ENCODE measurements around the gene KIAA2012.

KIAA2012 gene

GRCh38 chr2:202158796-202159195, 85.7 kb downstream of the KIAA2012 start:
- no peaks in the 10 kb centered on the region for H3K36me3 ChIP-seq (ENCODE audit: control insufficient read depth, insufficient read depth, low read length)
- no peak for TF ChIP-seq CTCF (IDR thresholded peaks at IDR 0.05)
- no peak overlapping the region for H3K4me2 ChIP-seq (ENCODE audit: low read length)

GRCh38 chr2:202161151-202161835, 88.2 kb downstream of the KIAA2012 start:
- no peak for TF ChIP-seq CTCF (IDR thresholded peaks at IDR 0.05)
- Histone ChIP-seq H3K9ac (no peak overlapping the region), H2AFZ (no peak overlapping the region)

More at GRCh38 chr2:202158796-202159195, 85.7 kb downstream of the KIAA2012 start:
- Histone ChIP-seq H2AFZ (no peak overlapping the region), H3K9me3 (ENCODE audit: control insufficient read depth, low read length) (no peaks in the 10 kb centered on the region), H3K79me2 (no peaks in the 10 kb centered on the region), H3K27me3 (ENCODE audit: control insufficient read depth, insufficient read depth, low read length) (no peaks in the 10 kb centered on the region), H3K9ac (no peak overlapping the region), H3K4me3 (ENCODE audit: low read depth, low read length) (no peak overlapping the region), H3K27ac (no peak overlapping the region), H3K4me1 (no peaks in the 10 kb centered on the region)

GRCh38 chr2:202164411-202164810, 91.4 kb downstream of the KIAA2012 start:
- H3K79me2 ChIP-seq, result no peaks in the 10 kb centered on the region
- no peaks in the 10 kb centered on the region for H3K9me3 ChIP-seq (ENCODE audit: control insufficient read depth, low read length)
- no peak overlapping the region for H3K4me3 ChIP-seq (ENCODE audit: low read depth, low read length)
- no peak overlapping the region for H3K27ac ChIP-seq
- H3K27me3 ChIP-seq (ENCODE audit: control insufficient read depth, insufficient read depth, low read length), result no peaks in the 10 kb centered on the region
- H2AFZ ChIP-seq, result no peak overlapping the region
- no peaks in the 10 kb centered on the region for H3K4me1 ChIP-seq
- TF ChIP-seq CTCF (IDR thresholded peaks at IDR 0.05), result no peak
- H3K4me2 ChIP-seq (ENCODE audit: low read length), result no peak overlapping the region
- H3K9ac ChIP-seq, result no peak overlapping the region
- H3K36me3 ChIP-seq (ENCODE audit: control insufficient read depth, insufficient read depth, low read length), result no peaks in the 10 kb centered on the region

More at GRCh38 chr2:202161151-202161835, 88.2 kb downstream of the KIAA2012 start:
- H3K4me2 ChIP-seq (ENCODE audit: low read length), result no peak overlapping the region
- H3K27me3 ChIP-seq (ENCODE audit: control insufficient read depth, insufficient read depth, low read length), result no peaks in the 10 kb centered on the region
- no peaks in the 10 kb centered on the region for H3K79me2 ChIP-seq
- H3K27ac ChIP-seq, result no peak overlapping the region
- no peaks in the 10 kb centered on the region for H3K9me3 ChIP-seq (ENCODE audit: control insufficient read depth, low read length)
- no peaks in the 10 kb centered on the region for H3K36me3 ChIP-seq (ENCODE audit: control insufficient read depth, insufficient read depth, low read length)
- H3K4me1 ChIP-seq, result no peaks in the 10 kb centered on the region
- no peak overlapping the region for H3K4me3 ChIP-seq (ENCODE audit: low read depth, low read length)

- Histone ChIP-seq H3K9ac (no peak overlapping the region), H3K79me2 (no peaks in the 10 kb centered on the region), H3K36me3 (ENCODE audit: control insufficient read depth, insufficient read depth, low read length) (no peaks in the 10 kb centered on the region), H2AFZ (no peak overlapping the region), H3K27ac (no peak overlapping the region), H3K4me2 (ENCODE audit: low read length) (no peak overlapping the region), H3K4me3 (ENCODE audit: low read depth, low read length) (no peak overlapping the region), H3K27me3 (ENCODE audit: control insufficient read depth, insufficient read depth, low read length) (no peaks in the 10 kb centered on the region), H3K4me1 (no peaks in the 10 kb centered on the region), H3K9me3 (ENCODE audit: control insufficient read depth, low read length) (no peaks in the 10 kb centered on the region)
- no peak for TF ChIP-seq CTCF (IDR thresholded peaks at IDR 0.05)
Observed at GRCh38 chr2:202165208-202165607, 92.2 kb downstream of the KIAA2012 start.

GRCh38 chr2:202165945-202166344, 92.9 kb downstream of the KIAA2012 start:
- no peak for TF ChIP-seq CTCF (IDR thresholded peaks at IDR 0.05)
- Histone ChIP-seq H2AFZ (no peak overlapping the region), H3K4me2 (ENCODE audit: low read length) (no peak overlapping the region)

More at GRCh38 chr2:202165945-202166344, 92.9 kb downstream of the KIAA2012 start:
- no peaks in the 10 kb centered on the region for H3K36me3 ChIP-seq (ENCODE audit: control insufficient read depth, insufficient read depth, low read length)
- H3K9me3 ChIP-seq (ENCODE audit: control insufficient read depth, low read length), result no peaks in the 10 kb centered on the region
- H3K27ac ChIP-seq, result no peak overlapping the region
- no peak overlapping the region for H3K4me3 ChIP-seq (ENCODE audit: low read depth, low read length)
- H3K4me1 ChIP-seq, result no peaks in the 10 kb centered on the region
- no peaks in the 10 kb centered on the region for H3K27me3 ChIP-seq (ENCODE audit: control insufficient read depth, insufficient read depth, low read length)
- H3K9ac ChIP-seq, result no peak overlapping the region
- H3K79me2 ChIP-seq, result no peaks in the 10 kb centered on the region
